CD4-positive, alpha-beta T cell treated with Interleukin-21 for 1 hour (primary cell): ENCODE results near the gene CELA2A.
A peak's percentile ranks its signal among the peaks of the same experiment; 100 is the strongest.
"Not testable (repeated sequence)": the region's sequence is repeated elsewhere in the genome, so short reads cannot be mapped to it uniquely, and the experiment has no call there.

Experiments
- DNase-seq: peaks from one replicate; pipeline ENCODE4 v3.0.0-alpha.2; 2020

CELA2A gene

DNA sequence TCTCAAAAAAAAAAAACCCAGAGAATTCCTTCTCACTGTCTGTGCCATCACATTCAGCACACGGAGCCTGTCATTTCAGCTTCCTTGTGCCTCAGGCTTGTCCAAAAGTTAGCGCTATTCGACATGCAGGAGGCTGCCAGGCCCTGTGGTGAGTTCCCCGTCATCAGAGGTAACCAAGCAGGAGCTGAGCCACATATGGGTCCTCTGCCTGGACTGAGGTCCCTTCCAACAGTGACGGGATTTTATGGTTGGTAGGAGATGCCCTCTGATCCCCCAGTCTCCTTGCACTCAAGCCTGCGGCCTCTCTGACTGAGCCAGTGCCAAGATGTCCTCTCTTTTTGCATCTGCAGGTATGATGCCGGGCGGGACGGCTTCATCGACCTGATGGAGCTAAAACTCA, 31.0 kb upstream of the CELA2A start:
- no peak for DNase-seq

DNA sequence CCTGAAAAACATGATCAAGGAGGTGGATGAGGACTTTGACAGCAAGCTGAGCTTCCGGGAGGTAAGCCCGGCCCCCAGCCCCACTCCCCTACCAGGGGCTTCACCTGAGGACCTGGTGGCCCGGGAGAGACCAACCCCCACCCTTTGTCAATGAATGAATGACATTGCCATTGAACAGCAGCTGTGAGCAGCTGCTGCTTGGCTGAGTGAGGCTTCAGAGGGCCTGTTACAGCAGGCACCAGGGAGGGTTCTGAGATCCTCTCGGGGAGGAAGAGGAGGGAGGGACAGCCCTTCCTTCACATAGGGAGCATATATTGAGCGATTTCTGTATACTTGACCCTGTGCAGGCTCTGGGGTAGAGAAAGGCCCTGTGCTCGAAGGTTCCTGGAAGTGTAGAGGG, 30.6 kb upstream of the CELA2A start:
- DNase-seq, result no peak

DNA sequence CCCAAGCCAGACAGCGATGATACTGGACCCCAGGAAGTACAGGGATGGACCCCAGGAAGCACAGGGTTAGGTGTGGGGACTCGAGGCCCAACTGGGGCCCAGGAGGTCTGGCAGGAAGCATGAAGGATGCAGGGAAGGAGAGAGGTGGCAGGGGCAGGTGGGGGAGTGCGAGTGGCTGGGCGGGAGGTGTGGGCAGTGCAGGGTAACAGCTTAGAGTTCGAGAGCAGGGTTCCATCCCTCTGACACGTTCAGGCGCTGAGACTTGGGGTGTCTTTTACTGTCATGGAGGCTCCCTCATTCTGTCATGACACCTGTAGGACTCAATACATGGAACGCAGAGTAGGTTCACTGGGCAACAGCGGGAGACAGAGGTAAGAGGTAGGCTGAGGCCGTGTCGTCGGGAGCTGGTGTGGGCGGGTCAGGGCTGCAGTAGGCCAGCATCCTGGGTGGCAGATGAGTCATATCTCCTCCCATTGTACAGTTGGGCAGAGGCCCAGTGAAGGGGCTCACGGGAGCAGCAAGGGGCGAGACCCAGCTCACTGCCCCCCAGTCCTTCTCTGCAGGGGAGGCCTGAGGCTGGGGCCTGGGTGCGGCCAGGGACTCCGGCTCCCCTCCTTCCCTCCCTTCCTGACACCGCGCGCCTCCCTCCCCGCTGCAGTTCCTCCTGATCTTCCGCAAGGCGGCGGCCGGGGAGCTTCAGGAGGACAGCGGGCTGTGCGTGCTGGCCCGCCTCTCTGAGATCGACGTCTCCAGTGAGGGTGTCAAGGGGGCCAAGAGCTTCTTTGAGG, 29.8 kb upstream of the CELA2A start:
- DNase-seq, result no peak

DNA sequence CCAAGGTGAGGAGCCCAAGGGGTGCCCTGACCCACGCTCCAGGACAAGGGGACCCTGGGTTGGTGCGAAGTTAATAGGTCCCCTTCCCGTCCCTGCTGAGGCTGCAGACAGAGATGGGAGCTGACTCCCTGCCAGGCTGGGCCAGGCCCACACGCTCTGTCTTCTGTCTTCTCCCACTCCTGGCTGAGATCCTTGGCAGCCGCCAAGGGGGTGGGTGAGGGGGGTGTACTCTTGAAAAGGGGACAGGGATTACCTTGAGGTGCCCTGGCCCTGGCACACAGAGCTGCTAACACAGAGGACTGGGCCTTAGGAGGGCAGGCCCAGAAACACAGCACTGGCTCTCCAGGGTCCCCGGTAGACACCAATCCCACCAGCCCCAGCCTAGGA, 29.3 kb upstream of the CELA2A start:
- no peak for DNase-seq

DNA sequence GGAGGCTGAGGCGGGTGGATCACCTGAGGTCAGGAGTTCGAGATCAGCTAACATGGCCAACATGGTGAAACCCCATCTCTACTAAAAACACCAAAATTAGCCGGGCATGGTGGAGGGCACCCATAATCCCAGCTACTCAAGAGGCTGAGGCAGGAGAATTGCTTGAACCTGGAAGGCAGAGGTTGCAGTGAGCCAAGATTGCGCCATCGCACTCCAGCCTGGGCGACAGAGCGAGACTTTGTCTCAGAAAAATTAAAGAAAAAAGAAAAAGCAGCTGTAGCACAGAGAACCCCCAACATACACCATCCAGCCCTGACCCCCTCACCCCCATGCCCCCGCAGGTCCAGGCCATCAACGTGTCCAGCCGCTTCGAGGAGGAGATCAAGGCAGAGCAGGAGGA, 28.3 kb upstream of the CELA2A start:
- DNase-seq, result not testable (repeated sequence)

DNA sequence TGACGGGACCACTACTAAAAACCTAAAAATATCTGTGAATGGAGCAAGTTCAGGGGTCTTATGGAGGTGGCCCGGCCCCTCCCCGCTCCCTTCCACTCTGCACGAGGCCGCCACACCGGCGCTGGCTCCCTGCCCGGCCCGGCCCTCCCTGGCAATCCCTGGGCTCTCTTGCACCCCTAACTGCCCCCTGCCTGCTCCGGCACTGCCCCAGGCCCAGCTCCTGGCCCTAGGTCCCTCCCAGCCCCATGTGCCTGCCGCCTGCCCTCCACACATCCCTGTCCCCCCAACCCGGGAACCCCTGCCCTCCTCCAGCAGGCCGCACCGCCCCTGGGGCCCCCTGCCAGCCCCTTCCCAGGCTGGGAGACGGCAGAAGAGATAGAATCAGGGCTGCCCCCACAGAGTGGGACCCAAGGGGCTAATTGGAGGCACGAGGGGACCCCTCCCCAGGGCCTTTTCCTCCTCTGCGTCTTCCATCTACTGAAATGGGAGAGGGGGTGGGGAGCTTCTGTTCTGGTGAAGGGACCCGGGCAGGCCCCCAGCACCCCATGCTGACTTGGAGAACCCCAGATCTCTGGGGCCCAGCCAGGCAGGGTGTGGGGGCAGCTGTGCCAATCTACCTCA, 27.6 kb upstream of the CELA2A start:
- DNase-seq, result no peak

DNA sequence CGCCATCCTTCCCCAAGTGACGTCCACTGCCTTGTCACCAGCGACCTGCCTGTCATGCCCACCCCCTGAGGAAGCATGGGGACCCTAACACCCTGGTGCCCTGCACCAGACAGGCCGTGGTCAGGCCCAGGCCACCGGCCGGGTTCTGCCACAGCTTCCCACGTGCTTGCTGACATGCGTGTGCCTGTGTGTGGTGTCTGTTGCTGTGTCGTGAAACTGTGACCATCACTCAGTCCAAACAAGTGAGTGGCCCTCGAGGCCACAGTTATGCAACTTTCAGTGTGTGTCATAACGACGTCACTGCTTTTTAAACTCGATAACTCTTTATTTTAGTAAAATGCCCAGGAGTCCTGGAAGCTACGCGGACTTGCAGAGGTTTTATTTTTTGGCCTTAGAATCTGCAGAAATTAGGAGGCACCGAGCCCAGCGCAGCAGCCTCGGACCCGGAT, 26.8 kb upstream of the CELA2A start:
- no peak for DNase-seq

DNA sequence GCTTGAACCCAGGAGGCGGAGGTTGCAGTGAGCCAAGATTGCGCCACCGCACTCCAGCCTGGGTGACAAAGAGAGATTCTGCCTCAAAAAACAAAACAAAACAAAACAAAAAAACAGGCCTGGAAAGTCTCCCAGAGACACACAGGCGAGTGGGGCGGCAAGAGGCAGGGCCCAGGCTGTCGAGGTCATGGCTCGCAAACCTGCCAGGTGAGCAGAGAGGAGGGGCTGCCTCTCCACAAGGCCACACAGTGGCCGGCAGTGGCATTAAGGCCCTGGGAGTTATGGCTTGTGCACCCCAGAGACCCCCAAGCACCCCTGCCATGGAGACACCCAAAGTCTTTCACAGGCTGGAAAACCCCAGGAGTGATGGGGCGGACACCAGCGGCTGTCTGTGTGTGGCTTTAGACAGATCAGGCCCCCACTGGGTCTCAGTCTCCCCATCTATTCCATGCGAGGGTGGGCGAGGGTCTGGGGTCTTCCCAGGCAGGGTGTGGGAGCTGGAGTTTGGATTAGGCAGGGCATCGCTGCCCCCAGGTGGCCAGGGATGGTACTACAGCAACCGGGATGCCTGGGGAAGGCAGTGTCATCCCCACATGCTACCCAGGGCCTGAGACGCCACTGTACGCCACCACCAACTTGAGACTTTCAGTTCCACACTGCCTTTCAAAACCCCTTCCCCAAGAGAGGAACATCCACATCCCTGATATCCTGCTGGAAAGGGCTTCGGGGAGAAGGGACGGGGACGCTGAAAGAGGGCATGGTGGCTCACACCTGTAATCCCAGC, 25.6 kb upstream of the CELA2A start:
- DNase-seq, result peak; percentile 76

DNA sequence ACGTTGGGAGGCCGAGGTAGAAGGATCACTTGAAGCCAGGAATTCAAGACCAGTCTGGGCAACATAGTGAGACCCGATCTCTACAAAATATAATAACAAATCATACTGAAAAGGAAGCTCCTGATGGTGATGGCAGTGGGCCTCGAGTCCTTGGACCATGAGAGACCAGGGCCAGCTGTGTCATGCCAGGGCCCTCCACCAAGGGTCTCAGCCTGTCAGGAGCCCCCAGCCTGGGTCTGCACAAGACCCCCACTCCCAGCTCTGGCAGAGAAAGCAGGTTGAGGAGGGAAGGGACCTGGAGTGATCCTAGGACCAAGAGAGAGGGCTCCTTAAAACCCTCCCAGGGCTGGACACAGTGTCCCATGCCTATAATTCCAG, 25.0 kb upstream of the CELA2A start:
- DNase-seq, result no peak

DNA sequence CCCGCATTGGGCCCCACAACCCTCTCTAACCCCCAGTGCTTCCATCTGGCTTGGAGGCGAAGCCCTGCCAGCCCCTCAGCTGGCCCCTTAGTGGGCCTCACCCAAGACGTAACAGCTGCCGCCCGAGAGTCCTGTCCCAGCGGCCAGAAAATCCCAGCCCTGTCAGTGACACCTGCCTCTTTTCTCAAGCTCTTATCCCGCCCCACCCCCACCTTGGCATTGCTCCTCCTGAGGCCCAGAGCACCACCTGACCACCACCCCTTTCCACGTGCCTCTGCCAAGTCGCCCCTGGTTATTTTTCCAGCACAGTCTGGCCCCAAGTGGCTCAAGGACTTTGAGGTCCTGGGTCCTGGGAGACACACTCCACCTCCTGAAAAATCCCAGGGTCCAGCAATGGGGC, 24.2 kb upstream of the CELA2A start:
- no peak for DNase-seq

DNA sequence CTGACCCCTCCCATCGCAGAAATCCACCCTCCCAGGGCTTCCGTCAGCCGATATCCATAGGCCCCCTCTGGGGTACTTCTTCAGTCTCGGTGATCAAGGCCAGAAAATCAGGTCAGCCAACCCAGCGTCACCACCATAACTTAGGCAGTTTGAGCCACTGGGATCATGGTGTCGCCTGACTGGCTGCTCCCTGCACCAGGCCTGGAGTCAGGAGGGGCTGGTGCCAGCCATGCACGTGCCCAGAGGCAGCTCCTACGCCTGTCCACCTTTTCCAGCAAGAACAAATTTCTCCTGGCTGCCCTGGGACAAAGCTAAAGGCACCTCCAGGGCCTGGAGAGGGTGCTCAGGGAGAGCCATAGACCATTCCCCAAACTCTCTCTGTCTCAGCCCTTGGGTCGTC, 23.1 kb upstream of the CELA2A start:
- no peak for DNase-seq

DNA sequence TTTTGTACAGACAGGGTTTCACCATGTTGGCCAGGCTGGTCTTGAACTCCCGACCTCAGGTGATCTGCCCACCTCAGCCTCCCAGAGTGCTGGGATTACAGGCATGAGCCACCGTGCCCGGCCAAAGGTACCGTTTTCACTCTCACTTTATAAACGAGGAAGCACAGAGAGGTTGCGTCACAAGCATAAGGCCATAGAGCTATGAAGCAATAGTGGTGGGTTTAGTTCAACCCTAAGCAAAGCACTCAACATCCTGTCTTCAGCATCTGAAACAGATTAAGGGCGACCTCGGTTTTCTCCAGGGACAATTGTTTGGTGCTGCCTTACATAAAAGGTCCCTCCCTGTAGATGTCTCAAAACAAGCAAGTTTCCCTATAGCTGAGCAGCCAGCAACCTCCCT, 21.8 kb upstream of the CELA2A start:
- not testable (repeated sequence) for DNase-seq

DNA sequence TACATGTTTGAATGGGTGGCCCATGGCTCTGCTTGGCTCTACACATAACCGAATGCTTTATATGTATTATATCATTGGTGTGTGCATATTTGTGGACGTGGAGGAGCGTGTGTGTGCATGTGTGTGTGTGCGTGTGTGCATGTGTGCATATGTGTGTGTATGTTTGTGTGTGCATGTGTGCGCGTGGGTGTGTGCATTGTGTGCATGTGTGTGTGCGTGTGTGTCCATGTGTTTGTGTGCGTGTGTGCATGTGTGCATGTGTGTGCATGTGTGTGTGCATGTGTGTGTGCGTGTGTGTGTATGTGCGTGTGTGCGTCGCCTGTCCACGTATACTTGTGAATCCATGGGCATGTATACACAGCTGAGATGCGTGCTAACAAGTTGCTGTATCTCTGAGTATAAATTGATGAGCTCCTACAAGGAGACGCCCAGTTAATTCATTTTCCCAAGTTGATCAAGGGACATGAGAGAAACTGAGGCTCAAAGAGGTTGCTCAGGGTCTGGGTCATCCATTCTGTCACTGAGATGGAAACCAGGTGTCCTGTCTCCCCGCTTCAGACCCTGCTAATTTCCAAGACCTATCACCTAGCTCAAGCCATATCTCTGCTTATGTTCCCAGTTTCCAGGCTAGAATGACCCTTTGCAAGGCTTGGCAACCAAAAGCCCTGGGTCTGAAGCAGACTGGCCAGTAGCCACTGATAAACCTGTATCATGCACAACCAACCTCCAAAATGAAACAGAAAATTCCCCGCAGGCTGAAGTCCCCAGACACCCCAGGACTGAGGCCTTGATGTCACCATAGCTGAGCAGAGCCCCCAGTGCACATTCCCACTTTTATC, 21.1 kb upstream of the CELA2A start:
- DNase-seq, result no peak

DNA sequence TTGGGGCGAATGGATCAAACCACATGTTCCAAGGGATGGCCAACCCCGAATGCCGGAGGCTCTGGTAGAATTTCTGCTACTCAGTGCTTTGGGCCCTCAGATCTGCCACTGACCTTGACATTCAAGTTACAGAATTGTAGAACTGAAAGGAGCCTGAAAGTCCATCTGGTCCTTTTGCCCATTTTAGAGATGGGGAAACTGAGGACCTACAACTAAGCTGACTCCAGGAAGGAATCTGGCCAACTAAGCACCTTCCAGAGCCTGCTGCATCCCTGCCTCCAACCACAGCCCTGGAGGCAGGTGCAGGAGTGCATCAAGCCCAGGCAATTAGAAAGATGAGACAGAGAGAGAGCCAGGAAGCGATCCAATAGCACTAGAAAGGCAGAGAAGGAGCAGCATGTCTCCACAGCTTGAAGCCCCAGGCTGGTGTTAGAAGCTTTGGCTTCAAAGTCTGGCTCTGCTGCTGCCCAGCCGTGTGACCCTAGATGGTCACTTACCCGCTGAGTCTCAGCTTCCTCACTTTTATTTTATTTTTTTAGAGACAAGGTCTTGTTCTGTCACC, 19.6 kb upstream of the CELA2A start:
- DNase-seq, result no peak

DNA sequence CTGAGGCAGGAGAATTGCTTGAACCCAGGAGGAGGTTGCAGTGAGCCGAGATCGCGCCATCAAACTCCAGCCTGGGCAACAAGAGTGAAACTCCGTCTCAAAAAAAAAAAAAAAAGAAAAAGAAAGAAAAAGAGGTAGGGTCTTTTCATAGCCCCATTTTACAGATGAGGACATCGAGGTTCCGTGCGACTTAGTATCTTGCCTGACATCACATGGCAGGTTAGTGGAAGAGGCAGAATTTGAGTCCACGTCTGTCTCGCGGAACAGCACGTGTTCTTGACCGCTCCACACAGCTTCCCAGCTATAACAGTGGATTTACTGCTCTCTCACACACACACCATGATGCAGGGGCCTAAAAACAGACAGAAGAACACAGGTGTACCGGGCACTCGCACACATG, 17.2 kb upstream of the CELA2A start:
- DNase-seq, result no peak

DNA sequence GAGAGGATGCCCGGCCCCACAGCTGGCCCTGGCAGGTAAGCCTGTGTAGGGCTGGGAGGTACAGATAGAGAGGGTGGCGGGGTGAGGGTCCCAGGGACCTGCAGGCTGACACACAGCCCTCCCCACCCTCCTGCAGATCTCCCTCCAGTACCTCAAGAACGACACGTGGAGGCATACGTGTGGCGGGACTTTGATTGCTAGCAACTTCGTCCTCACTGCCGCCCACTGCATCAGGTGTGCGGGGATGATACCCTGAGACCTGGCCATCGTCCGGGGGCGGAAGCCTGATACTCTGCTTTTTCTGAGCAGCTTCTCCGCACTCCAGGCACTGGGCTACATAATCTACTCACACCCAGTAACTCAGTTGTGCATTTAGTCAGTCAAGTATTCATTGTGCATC, 16.2 kb upstream of the CELA2A start:
- no peak for DNase-seq

DNA sequence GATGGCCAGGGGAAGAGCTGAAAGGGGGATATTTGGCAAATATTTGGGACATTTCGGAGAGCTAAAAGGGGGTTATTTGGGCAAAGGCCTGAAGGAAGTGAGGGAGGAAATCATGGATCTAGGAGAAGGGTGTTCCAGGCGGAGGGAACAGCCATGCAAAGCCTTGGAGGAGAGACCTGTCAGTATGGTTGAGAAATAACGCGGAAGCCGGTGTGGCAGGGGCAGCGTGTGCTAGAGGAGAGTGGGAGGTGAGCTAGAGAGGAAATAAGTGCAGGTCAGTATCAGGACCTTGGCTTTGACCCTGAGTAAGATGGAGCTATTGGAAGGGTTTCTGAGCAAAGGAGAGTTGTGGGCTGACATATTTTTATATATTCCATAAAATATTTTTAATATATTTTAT, 15.3 kb upstream of the CELA2A start:
- no peak for DNase-seq

DNA sequence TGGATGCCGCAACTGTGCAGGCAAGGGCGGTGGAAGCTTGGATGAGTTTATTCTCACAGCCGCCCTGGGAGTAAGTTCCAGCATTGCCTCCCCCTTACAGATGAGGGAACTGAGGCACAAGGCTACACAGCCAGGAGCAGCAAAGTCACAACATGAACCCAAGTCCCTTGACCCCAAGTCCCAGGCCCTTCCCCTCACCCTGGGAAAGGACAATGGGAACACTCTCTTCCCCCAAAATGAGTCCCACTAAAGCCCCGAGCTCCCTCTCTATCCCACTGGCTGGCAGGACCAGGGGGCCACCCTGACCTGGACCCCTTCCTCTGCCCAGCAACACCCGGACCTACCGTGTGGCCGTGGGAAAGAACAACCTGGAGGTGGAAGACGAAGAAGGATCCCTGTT, 14.4 kb upstream of the CELA2A start:
- no peak for DNase-seq

DNA sequence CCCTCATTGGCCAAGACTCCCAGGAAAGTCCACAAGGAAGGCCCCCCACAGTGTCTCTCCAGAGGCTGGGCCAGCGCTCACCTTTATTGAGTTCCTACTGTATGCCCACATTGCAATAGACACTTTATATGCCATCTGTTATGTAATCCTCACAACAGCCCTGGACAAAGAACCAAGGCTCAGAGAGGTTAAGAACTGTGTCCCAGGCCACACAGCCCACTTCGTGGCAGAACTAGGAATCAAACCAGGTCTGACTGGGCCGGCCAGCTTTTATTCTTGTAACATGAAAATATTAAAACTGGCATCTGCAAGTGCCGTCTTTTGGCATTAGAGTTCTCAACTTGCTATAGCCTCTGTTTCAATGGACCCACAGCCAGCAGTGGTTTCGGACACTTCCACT, 13.8 kb upstream of the CELA2A start:
- no peak for DNase-seq

DNA sequence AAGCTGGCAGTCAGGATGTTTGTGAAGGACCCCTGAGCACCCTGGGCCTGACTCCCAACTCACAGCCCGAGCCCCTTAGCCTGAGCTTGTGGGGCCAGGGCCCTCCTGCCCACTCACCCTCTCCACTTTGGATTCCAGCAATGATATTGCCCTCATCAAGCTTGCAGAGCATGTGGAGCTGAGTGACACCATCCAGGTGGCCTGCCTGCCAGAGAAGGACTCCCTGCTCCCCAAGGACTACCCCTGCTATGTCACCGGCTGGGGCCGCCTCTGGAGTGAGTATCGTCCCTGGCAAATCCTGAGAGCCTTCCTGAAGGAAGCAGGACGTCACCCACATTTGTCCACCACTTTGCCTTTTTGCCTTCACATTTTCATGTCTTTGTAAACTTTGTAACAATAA, 13.3 kb upstream of the CELA2A start:
- no peak for DNase-seq

DNA sequence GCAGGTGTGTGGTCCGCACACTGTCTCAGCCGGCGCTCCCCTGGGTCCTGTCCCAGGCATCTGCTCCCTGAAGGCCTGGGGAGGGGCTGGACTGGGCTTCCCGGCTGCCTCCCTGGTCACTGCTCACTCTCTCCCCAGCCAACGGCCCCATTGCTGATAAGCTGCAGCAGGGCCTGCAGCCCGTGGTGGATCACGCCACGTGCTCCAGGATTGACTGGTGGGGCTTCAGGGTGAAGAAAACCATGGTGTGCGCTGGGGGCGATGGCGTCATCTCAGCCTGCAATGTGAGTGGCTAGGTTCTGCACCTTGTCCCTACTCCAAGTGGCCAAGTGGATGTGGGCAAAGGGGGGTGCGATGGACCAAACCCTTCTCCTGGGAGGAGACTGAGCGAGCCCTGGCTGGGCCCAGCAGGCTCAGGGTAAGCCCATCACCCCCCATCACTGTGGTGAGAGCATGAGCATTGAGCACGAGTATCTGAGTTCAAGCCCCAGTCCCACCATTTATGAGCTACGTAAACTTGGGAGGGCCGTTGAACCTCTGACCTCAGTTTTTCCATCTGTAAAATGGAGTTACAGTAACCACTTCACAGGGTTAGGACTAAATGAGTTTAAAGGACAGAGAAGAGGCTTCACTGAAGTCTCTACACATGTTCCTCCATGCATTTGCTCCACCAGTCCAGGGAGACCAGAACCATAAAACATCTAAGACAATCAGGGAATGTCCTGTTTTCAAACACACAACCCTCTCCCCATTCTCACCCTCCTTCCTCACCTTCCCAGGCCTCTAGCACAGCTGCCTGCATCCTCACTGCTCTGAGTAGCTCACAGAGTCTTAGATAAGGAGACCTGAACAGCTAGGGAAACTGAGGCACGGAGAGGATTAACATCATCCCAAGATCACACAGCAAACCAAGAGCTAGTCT, 11.8 kb upstream of the CELA2A start:
- DNase-seq, result no peak
